GM21360 (cell line): ENCODE measurements around the gene TENM4.

ENCODE experiments used
- ATAC-seq: cut with Tn5 transposase; IDR thresholded peaks from one replicate; pipeline ENCODE4 v1.9.1; 2021; ENCODE audit warnings: mild to moderate bottlenecking, moderate library complexity; ENCODE audit not compliant: unreplicated experiment

TENM4 gene

GRCh38 chr11:79042824-79043223 lies 398.0 kb downstream of the TENM4 start:
- ATAC-seq, result no peak

- no peak for ATAC-seq
Observed at GRCh38 chr11:79040348-79040747, 400.5 kb downstream of the TENM4 start.

- ATAC-seq, result no peak
Observed at GRCh38 chr11:79039122-79039521, 401.7 kb downstream of the TENM4 start.

DNA sequence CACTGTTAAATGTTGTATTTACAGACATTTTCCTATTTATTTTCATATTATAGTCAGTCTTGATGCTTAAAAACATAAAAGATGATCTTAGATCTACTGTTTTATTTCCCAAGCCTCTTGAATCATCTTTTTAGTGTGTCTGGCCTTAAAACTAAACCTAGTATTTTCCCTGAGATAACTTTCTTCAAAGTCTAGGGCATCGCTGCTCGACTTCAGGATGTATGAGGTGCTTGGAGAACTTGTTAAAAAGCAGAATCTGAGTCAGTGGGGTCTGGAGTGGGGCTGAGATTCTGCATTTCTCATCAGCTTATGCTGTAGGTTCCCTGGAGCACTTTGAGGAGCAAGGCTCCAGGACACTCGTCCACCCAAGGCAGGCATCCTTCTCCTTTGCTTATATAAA lies 404.9 kb downstream of the TENM4 start:
- no peak for ATAC-seq

DNA sequence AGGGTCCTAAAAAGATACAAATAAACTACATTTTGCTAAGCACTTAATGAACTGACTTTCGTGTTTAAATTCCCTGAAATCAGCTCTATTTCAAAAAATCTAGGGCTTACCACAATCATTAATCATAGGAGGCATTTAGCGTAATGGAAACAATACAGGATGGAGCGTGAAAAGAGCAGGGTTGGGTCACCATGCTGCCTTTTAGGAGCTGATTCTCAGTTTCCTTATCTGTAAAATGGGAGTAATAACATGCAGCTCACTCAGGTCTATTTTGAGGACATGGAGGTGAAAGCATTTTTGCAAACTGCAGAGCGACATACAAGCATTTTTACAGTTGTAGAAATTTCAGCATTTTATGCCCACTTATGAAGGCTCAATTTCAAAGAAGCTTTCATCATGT lies 407.0 kb downstream of the TENM4 start:
- ATAC-seq, result no peak

- no peak for ATAC-seq
Observed at GRCh38 chr11:79030448-79030847, 410.4 kb downstream of the TENM4 start.

GRCh38 chr11:79028225-79028624 lies 412.6 kb downstream of the TENM4 start:
- no peak for ATAC-seq

- peak; percentile 71 for ATAC-seq
Observed at GRCh38 chr11:79026803-79027445, 413.9 kb downstream of the TENM4 start.

DNA sequence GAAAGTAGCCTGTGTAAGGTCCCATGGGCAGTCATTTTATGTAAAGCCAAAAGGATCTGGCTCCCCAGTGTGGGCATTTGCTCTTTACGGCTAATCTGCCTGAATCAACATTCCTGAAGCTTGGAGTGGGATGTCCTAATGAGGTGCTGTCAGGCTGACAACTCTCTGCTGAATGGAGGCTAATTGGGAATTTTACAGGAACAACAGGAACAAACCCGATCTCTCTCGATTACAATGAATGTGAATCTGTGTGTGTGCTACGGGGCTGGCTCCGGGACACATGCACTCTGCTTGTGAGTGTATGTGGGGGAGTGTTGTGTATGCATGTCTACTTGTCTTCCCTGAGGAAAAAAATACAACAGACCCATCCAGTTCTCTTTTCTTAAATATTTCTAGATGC lies 415.2 kb downstream of the TENM4 start:
- no peak for ATAC-seq

DNA sequence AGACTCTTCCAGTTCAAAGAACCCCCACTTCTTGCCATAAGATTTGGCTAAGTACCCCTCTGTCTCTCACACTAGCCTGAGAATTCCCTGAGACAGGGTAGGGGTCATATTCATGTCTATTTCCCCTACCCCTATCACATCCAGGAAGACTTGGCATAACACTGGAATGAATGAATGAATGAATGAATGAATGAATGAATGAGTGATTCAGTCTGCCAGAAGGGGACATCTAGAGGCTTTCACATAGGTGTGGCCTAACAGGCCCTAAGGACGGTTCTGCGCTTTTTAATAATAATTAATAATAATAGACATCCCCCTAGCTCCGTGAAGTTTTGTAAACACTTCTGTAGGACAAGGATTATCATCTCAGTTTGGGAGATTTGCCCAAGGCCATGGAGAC lies 415.7 kb downstream of the TENM4 start:
- ATAC-seq, result no peak

- ATAC-seq, result no peak
Observed at GRCh38 chr11:79022265-79022664, 418.6 kb downstream of the TENM4 start.

DNA sequence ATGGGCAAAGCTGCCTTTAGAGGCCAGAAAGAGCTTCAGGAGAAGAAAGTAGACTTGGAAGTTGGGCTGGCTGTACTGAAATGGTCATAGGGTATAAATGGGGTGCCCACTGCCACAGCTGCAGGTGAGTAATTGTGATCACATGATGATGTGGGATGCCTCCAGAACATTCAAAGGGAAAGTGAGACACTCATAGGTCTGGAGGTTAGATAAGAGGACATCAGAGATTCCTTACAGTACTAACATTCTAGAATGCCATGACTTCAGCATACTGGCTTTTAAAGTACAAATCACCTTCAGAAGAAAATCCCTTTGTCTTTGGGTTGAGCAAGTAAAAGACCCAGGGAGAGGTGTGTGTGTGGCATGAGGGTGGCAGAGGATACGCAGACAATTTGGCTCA lies 419.2 kb downstream of the TENM4 start:
- ATAC-seq, result no peak

GRCh38 chr11:79019975-79020374 lies 420.9 kb downstream of the TENM4 start:
- ATAC-seq, result no peak

GRCh38 chr11:79019277-79019676 lies 421.6 kb downstream of the TENM4 start:
- ATAC-seq, result no peak

GRCh38 chr11:79018371-79018849 lies 422.4 kb downstream of the TENM4 start:
- ATAC-seq, result no peak

DNA sequence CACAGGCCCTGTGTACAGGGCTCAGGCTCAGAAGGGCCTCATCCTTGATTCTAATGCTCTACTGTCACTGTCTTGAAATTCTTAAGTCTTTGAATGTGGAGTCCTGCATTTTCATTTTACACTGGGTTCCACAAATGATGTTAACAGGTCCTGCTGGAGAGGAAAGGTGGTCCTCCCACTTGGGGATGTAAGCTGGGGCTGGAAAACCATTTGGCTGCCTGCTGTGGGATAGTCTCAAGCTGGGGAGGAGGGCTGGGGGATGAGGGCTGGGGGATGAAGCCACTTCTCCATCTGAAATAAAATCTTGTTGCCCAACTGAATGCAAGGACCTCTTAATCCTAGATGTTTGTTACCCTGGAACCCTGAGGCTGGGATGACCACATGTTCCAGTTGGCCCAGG lies 423.0 kb downstream of the TENM4 start:
- ATAC-seq, result no peak

- ATAC-seq, result no peak
Observed at GRCh38 chr11:79013509-79013908, 427.3 kb downstream of the TENM4 start.

DNA sequence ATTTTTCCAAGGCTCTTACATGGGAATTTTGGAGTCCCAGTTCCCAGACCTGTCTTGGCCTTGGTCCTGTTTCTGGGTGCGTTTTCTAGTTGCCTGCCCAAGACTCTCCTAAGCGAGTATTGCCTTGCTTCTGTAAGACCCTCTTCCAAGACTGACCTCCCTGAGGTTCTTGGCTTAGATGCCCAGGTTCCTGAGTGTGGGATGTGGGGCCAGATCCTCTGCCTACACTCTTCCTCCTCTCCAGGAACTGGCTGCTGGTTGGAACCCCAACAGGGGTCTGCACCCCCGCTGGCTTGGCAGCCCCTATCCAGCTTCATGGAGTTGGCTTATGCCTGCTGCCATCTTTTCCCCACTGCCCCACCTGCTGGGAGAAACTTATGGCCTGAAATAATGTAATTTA lies 429.5 kb downstream of the TENM4 start:
- ATAC-seq, result no peak

- ATAC-seq, result no peak
Observed at GRCh38 chr11:79007771-79008402, 432.9 kb downstream of the TENM4 start.

DNA sequence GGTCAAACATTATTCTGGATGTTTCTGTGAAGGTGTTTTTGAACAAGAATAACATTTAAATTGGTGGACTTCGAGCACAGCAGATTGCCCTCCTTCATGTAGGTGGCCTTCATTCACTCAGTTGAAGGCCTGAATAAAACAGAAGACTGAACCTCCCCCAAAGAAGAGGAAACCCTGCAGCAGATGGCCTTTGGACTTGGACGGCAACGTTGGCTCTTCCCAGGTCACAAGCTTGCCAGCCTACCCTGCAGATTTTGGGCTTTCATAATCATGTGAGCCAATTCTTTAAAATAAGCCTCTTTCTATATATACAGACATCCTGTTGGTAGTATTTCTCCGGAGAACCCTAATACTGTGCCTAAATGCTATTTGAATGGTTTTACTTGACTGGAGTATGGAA lies 434.0 kb downstream of the TENM4 start:
- ATAC-seq, result no peak

- no peak for ATAC-seq
Observed at GRCh38 chr11:78996007-78996406, 444.8 kb downstream of the TENM4 start.

- no peak for ATAC-seq
Observed at GRCh38 chr11:78995171-78995570, 445.7 kb downstream of the TENM4 start.
